ENCODE results near the gene ELK4. TPM values are rescaled to one million over a fixed set of nuclear protein-coding genes. Genes with fewer than 3 reads are reported as not detected.

The ELK4 gene
- total and polyA plus RNA-seq, 2 of the 8 experiments (the other 6 are each of a cell fraction or from before 2014, with no cell fraction given) = 2.9 to 26.3 TPM

GRCh38 chr1:205620269-205620668, 11.5 kb downstream of the ELK4 start:
- Histone ChIP-seq H3K9ac (replicated peaks in 1 of 4; ENCODE audit: extremely low read depth in 1 of 4, low read depth in 3 of 4, low read length in 3 of 4) (no peak overlapping the region), H3K27ac (ENCODE audit: low read depth, low read length) (no peak overlapping the region), H3K18ac (ENCODE audit: extremely low read depth, low read length) (no peak overlapping the region), H4K5ac (ENCODE audit: insufficient read length, low read depth, low read length) (no peak overlapping the region), H3K23ac (ENCODE audit: insufficient read length) (no peak overlapping the region), H3K23me2 (ENCODE audit: low read depth, low read length) (no peaks in the 10 kb centered on the region; the same call in 1 of the 2 replicates), H3K14ac (ENCODE audit: insufficient read length) (no peak overlapping the region), H4K20me1 (replicated peaks in 1 of 2; ENCODE audit: control insufficient read depth in 1 of 2, insufficient read depth in 2 of 2, low read length in 2 of 2) (peaks cover 4 to 7% of the 10 kb centered on the region in 2 experiments), H2AFZ (ENCODE audit: low read length) (no peak overlapping the region), H2BK12ac (ENCODE audit: low read depth, low read length) (no peak overlapping the region), H2BK120ac (replicated peaks; ENCODE audit: low read depth, low read length) (no peak overlapping the region), H3K27me3 (replicated peaks in 1 of 4; ENCODE audit: control insufficient read depth in 3 of 4, extremely low read depth in 1 of 4, insufficient read depth in 3 of 4, low read length in 3 of 4) (no peaks in the 10 kb centered on the region), H2BK15ac (ENCODE audit: low read length) (no peak overlapping the region), H4K8ac (ENCODE audit: extremely low read depth, insufficient read depth, low read length) (no peak overlapping the region), H3K56ac (replicated peaks; ENCODE audit: insufficient read length, low read depth, low read length) (no peak overlapping the region), H2BK20ac (ENCODE audit: low read length) (no peak overlapping the region), H3K4me2 (ENCODE audit: insufficient read depth in 1 of 2, low read depth in 2 of 2, low read length in 2 of 2) (no peak overlapping the region), H3K36me3 (ENCODE audit: control insufficient read depth in 2 of 4, insufficient read depth in 4 of 4, low read length in 3 of 4) (peaks cover 16 to 69% (median 39%) of the 10 kb centered on the region in 4 experiments), H3K4ac (replicated peaks; ENCODE audit: insufficient read length, low read depth, low read length) (no peak overlapping the region), H3K9me3 (ENCODE audit: insufficient read depth in 2 of 2, low read depth in 1 of 2, low read length in 1 of 2) (no peaks in the 10 kb centered on the region), H3K79me1 (ENCODE audit: low read depth, low read length) (no peaks in the 10 kb centered on the region), H3K4me1 (replicated peaks in 1 of 4; ENCODE audit: control insufficient read depth in 3 of 4, insufficient read depth in 4 of 4, low read length in 3 of 4) (no peaks in the 10 kb centered on the region), H2BK5ac (ENCODE audit: low read depth, low read length) (no peak overlapping the region), H3K4me3 (ENCODE audit: extremely low read depth in 1 of 4, insufficient read depth in 2 of 4, low read depth in 3 of 4, low read length in 4 of 4) (no peak overlapping the region), H2AK5ac (ENCODE audit: low read depth, low read length) (no peak overlapping the region), H3K79me2 (ENCODE audit: control insufficient read depth in 1 of 2, insufficient read depth in 2 of 2, low read length in 2 of 2) (peaks cover 0 to 32% of the 10 kb centered on the region in 2 experiments; a peak in 2 of 4 replicates), H4K91ac (replicated peaks; ENCODE audit: insufficient read length, low read length) (no peak overlapping the region)
- 84% methylated on average over 6 of the region's 6 CpGs; no CpG with 5 or more reads in 1 of the 2 experiments for WGBS, 2 experiments (ENCODE audit: extremely low coverage in 1 of 2, insufficient coverage in 1 of 2, insufficient read length in 1 of 2, insufficient replicate concordance in 2 of 2, low coverage in 1 of 2, low lambda C conversion rate in 2 of 2, missing lambda C conversion rate in 1 of 2)
- CTCF ChIA-PET (ENCODE audit: partially characterized antibody) = interaction anchor here (0.7 to 1.2 kb wide), 2 partner anchors 12 to 94 kb away, joined by 3 read pairs; no protein-coding TSS in a partner anchor
- FAIRE-seq (no peak), DNase-seq (ENCODE audit: low read depth in 1 of 2, low spot score in 2 of 2) (no peak)
- TF ChIP-seq TBP (IDR thresholded peaks at IDR 0.05; ENCODE audit: low read depth, low read length) = no peak
- no peak for TF ChIP-seq POLR2AphosphoS5 (IDR thresholded peaks at IDR 0.05; ENCODE audit: low read depth, low read length)
- no peak for TF ChIP-seq KDM5A (IDR thresholded peaks at IDR 0.05; ENCODE audit: low read length)
- TF ChIP-seq JUND (IDR thresholded peaks at IDR 0.05; ENCODE audit: low read length) = no peak
- no peak for TF ChIP-seq CBX8 (IDR thresholded peaks at IDR 0.05; ENCODE audit: borderline replicate concordance, low read depth, low read length)
- TF ChIP-seq RXRA (IDR thresholded peaks at IDR 0.05; ENCODE audit: insufficient read depth, low read depth, low read length) = no peak
- TF ChIP-seq GABPA (IDR thresholded peaks at IDR 0.05; ENCODE audit: borderline replicate concordance, insufficient read depth, low read length) = no peak
- TF ChIP-seq EP300 (IDR thresholded peaks at IDR 0.05; ENCODE audit: borderline replicate concordance in 1 of 2, low read depth in 2 of 2, low read length in 2 of 2) = no peak
- TF ChIP-seq RFX5 (IDR thresholded peaks at IDR 0.05; ENCODE audit: borderline replicate concordance, low read depth, low read length) = no peak
- no peak for TF ChIP-seq KDM4A (IDR thresholded peaks at IDR 0.05; ENCODE audit: low read depth, low read length, severe bottlenecking)
- POLR2A ChIA-PET (ENCODE audit: partially characterized antibody) = interaction anchor here (1.7 kb wide), 1 partner anchor 12 kb away, joined by 5 read pairs; the partner anchor contains the start of gene ELK4
